Liver (tissue), 9 donors: ENCODE data around the gene SMTNL2. TPM values are rescaled to one million over a fixed set of nuclear protein-coding genes. Genes with fewer than 3 reads are reported as not detected.

Experiments used
- DNase-seq: peaks from one replicate; pipeline ENCODE4 v3.0.0-alpha.2; 2017; ENCODE audit warnings: low spot score
- H3K27ac ChIP-seq, 2 donors: one replicate each; pipeline ENCODE4 v1.7.0; 2013; ENCODE audit warnings: inconsistent platforms in 2 of 2, low read length in 2 of 2, control low read depth in 1 of 2, low read depth in 1 of 2, mild to moderate bottlenecking in 1 of 2
- H3K27me3 ChIP-seq, 4 donors: one replicate each; pipeline versions ENCODE4 v1.6.1 to v1.7.0; 2013; ENCODE audit warnings: low read length in 3 of 4, inconsistent platforms in 1 of 4, mild to moderate bottlenecking in 1 of 4, moderate library complexity in 1 of 4; ENCODE audit not compliant: control insufficient read depth in 4 of 4, insufficient read depth in 4 of 4
- H3K36me3 ChIP-seq, 4 donors: one replicate each; pipeline versions ENCODE4 v1.6.1 to v1.7.0; 2013; ENCODE audit warnings: low read length in 3 of 4, mild to moderate bottlenecking in 3 of 4, low read depth in 1 of 4, moderate library complexity in 1 of 4; ENCODE audit not compliant: control insufficient read depth in 4 of 4, insufficient read depth in 3 of 4
- H3K4me1 ChIP-seq, 4 donors: one replicate each; pipeline versions ENCODE4 v1.6.1 to v1.7.0; 2013; ENCODE audit warnings: low read length in 3 of 4, mild to moderate bottlenecking in 3 of 4, moderate library complexity in 1 of 4; ENCODE audit not compliant: control insufficient read depth in 4 of 4, insufficient read depth in 4 of 4
- H3K4me3 ChIP-seq, 3 donors: one replicate each; pipeline versions ENCODE4 v1.6.1 to v1.7.0; 2013; ENCODE audit warnings: low read length in 3 of 3, control low read depth in 1 of 3, low read depth in 1 of 3, mild to moderate bottlenecking in 1 of 3
- H3K9ac ChIP-seq, 2 donors: one replicate each; pipeline ENCODE4 v1.7.0; 2013; ENCODE audit warnings: low read length in 2 of 2, mild to moderate bottlenecking in 2 of 2, moderate library complexity in 2 of 2, control low read depth in 1 of 2, low read depth in 1 of 2
- H3K9me3 ChIP-seq, 4 donors: one replicate each; pipeline versions ENCODE4 v1.6.1 to v1.7.0; 2013; ENCODE audit warnings: low read length in 3 of 4; ENCODE audit not compliant: control insufficient read depth in 4 of 4
- ATF3 ChIP-seq: IDR thresholded peaks from 2 replicates; pipeline ENCODE4 v1.6.1; 2016; ENCODE audit warnings: antibody characterized with exemption
- CTCF ChIP-seq: fragments of 150-350 bp; IDR thresholded peaks from 2 replicates; pipeline ENCODE4 v1.5.1; 2017; ENCODE audit warnings: improper control_type of control experiment, low read depth, low read length; ENCODE audit not compliant: missing input control
- EGR1 ChIP-seq, 2 donors: IDR thresholded peaks; 2 replicates each; pipeline ENCODE4 v1.6.1; 2016 to 2018; ENCODE audit warnings: antibody characterized with exemption in 2 of 2, low read depth in 2 of 2
- FOXA1 ChIP-seq: IDR thresholded peaks from 2 replicates; pipeline ENCODE4 v1.6.1; 2016; ENCODE audit warnings: antibody characterized with exemption
- FOXA2 ChIP-seq: IDR thresholded peaks from 2 replicates; pipeline ENCODE4 v1.6.1; 2016; ENCODE audit warnings: antibody characterized with exemption
- GABPA ChIP-seq, 2 donors: IDR thresholded peaks in 1 of 2; conservative IDR thresholded peaks in 1 of 2; 2 replicates each; pipeline ENCODE4 v1.6.1; 2016; ENCODE audit warnings: antibody characterized with exemption in 2 of 2, mild to moderate bottlenecking in 1 of 2, moderate library complexity in 1 of 2
- HNF4A ChIP-seq, 2 donors: conservative IDR thresholded peaks; 2 replicates each; pipeline ENCODE4 v1.6.1; 2016; ENCODE audit warnings: antibody characterized with exemption in 2 of 2, mild to moderate bottlenecking in 2 of 2
- HNF4G ChIP-seq: IDR thresholded peaks from 2 replicates; pipeline ENCODE4 v1.6.1; 2016; ENCODE audit warnings: antibody characterized with exemption
- JUND ChIP-seq, 2 donors: IDR thresholded peaks; 2 replicates each; pipeline ENCODE4 v1.6.1; 2016; ENCODE audit warnings: antibody characterized with exemption in 2 of 2
- MAX ChIP-seq: IDR thresholded peaks from 2 replicates; pipeline ENCODE4 v1.6.1; 2016; ENCODE audit warnings: antibody characterized with exemption
- NR2F2 ChIP-seq: IDR thresholded peaks from 2 replicates; pipeline ENCODE4 v1.6.1; 2016; ENCODE audit warnings: antibody characterized with exemption
- RAD21 ChIP-seq, 2 donors: IDR thresholded peaks; 2 replicates each; pipeline ENCODE4 v1.6.1; 2016; ENCODE audit warnings: antibody characterized with exemption in 2 of 2, mild to moderate bottlenecking in 2 of 2
- REST ChIP-seq: IDR thresholded peaks from 2 replicates; pipeline ENCODE4 v1.6.1; 2016; ENCODE audit warnings: antibody characterized with exemption, mild to moderate bottlenecking
- RXRA ChIP-seq, 2 donors: IDR thresholded peaks; 2 replicates each; pipeline ENCODE4 v1.6.1; 2017 to 2018; ENCODE audit warnings: antibody characterized with exemption in 2 of 2, mild to moderate bottlenecking in 1 of 2
- SP1 ChIP-seq: IDR thresholded peaks from 2 replicates; pipeline ENCODE4 v1.6.1; 2018; ENCODE audit warnings: antibody characterized with exemption, mild to moderate bottlenecking
- YY1 ChIP-seq: IDR thresholded peaks from 2 replicates; pipeline ENCODE4 v1.6.1; 2016; ENCODE audit warnings: antibody characterized with exemption, mild to moderate bottlenecking
- ZBTB33 ChIP-seq: IDR thresholded peaks from 2 replicates; pipeline ENCODE4 v1.6.1; 2016; ENCODE audit warnings: antibody characterized with exemption
- WGBS: extraction: QIAGEN DNeasy Blood & Tissue Kit; methylation state at CpG from one replicate; pipeline ENCODE4 v1.1.7; 2013; 5-methylcytosine and 5-hydroxymethylcytosine counted together
- polyA plus RNA-seq, 2 donors: library from polyadenylated mRNA; stranded (reverse) in 1 of 2; unstranded in 1 of 2; fragments of 200-250 nt in 1 of 2; fragments of >200 nt in 1 of 2; fragmentation: Nextera tagmentation in 1 of 2; extraction: Ambion mirVana in 1 of 2; gene quantifications; one replicate each; pipeline versions ENCODE4 v1.2.1 to v1.2.3, GENCODE V29; 2013 to 2015
- total RNA-seq, 2 donors: library from RNA; depleted of rRNA; stranded (reverse); fragments of >200 nt; gene quantifications; one replicate each; pipeline ENCODE4 v1.2.3, GENCODE V29; 2014
- donor health status: healthy.
- donor health status: healthy.
- donor health status: healthy.
- donor health status: healthy.
- donor health status: healthy.

Gene SMTNL2
- total and polyA plus RNA-seq, 4 donors = 0.13 to 0.29 TPM; not detected in 2

- DNase-seq = no peak
- Histone ChIP-seq H3K4me1 (no peaks in the 10 kb centered on the region), H3K9ac (no peak overlapping the region), H3K27me3 (no peaks in the 10 kb centered on the region), H3K36me3 (peaks cover 23 to 74% (median 38%) of the 10 kb centered on the region in 4 donors), H3K27ac (no peak overlapping the region), H3K4me3 (no peak overlapping the region), H3K9me3 (no peaks in the 10 kb centered on the region)
- 98% methylated on average over 18 of the region's 18 CpGs for WGBS
- TF ChIP-seq GABPA (IDR thresholded peaks at IDR 0.05 in 1 of 2, conservative IDR thresholded peaks at IDR 0.05 in 1 of 2) = no peak
- no peak for TF ChIP-seq JUND (IDR thresholded peaks at IDR 0.05)
- TF ChIP-seq FOXA1 = no peak
- no peak for TF ChIP-seq HNF4G
- no peak for TF ChIP-seq RXRA (IDR thresholded peaks at IDR 0.05)
Measured at GRCh38 chr17:4548061-4548461, 36.3 kb upstream of the SMTNL2 start.

- no peaks in the 10 kb centered on the region for H3K27me3 ChIP-seq
- no peaks in the 10 kb centered on the region for H3K9me3 ChIP-seq
- peaks cover 26 to 71% (median 35%) of the 10 kb centered on the region in 4 donors for H3K36me3 ChIP-seq
- H3K4me1 ChIP-seq = peaks cover 0 to 5% (median under 1%) of the 10 kb centered on the region in 4 donors
- H3K27ac ChIP-seq = no peak overlapping the region
- TF ChIP-seq FOXA1 (no peak), RXRA (IDR thresholded peaks at IDR 0.05) (no peak), ATF3 (no peak), HNF4A (conservative IDR thresholded peaks at IDR 0.05) (no peak), REST (no peak), EGR1 (IDR thresholded peaks at IDR 0.05; ENCODE audit: low read depth in 2 of 2) (no peak), YY1 (no peak), GABPA (IDR thresholded peaks at IDR 0.05 in 1 of 2, conservative IDR thresholded peaks at IDR 0.05 in 1 of 2) (no peak), SP1 (no peak), CTCF (no peak), ZBTB33 (no peak), NR2F2 (no peak), JUND (IDR thresholded peaks at IDR 0.05) (no peak), RAD21 (IDR thresholded peaks at IDR 0.05) (no peak), HNF4G (no peak), MAX (no peak), FOXA2 (no peak)
- no peak overlapping the region for H3K9ac ChIP-seq
- no peak for DNase-seq
- no peak overlapping the region for H3K4me3 ChIP-seq
- WGBS = 93% methylated on average over 24 of the region's 24 CpGs
Measured at GRCh38 chr17:4548721-4549531, 35.4 kb upstream of the SMTNL2 start.
